Measurements from ENCODE around the gene SLC16A10. TPM values are rescaled to one million over a fixed set of nuclear protein-coding genes. Genes with fewer than 3 reads are reported as not detected.
"Not testable (repeated sequence)": the region's sequence is repeated elsewhere in the genome, so short reads cannot be mapped to it uniquely, and the experiment has no call there.

The SLC16A10 gene
- total RNA-seq, 5 donors from 2014 or later (not counting 1 experiment from before 2014, with no cell fraction given): 10.2 to 16.5 (median 14.3) TPM

DNA sequence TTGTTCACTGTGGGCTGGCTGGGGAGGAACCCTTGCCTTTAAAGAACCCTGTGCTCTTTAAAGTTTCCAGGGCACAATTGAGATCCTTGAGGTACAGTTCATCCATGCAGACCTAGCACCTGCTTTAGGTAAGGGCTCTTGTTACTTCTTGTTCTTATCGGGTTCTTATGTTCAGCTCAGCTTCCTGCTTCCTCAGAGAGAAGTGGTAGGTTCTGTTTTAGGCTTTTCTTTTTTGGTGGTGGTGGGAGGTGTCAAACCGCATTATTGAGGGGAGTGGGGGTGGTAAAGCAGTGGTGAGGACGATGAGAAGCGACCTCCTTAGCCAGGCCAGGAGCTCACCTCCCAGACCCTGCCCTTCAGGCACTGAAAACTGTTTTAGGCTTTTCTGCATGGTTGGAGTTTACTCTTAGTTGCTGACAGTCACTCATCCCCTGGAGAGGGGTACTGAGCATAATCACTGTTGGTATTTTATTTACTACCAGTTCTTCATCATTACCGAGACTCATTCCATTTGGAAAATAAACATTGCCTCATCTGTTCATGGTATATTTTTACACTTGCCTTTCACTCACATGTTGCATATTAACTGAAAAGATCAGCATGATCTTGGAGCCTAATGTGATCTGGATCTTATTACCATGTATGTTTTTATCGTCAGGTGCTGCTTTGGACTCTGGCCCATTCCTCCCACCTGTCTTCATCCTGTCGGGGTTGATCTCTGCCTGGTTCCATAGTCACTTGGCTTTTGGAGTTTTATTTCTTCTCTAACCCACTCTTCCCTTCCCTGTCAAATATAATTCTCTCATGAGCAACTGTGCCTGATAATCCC is 35.4 kb downstream of the SLC16A10 start:
- CTCF ChIA-PET: no interaction called here

DNA sequence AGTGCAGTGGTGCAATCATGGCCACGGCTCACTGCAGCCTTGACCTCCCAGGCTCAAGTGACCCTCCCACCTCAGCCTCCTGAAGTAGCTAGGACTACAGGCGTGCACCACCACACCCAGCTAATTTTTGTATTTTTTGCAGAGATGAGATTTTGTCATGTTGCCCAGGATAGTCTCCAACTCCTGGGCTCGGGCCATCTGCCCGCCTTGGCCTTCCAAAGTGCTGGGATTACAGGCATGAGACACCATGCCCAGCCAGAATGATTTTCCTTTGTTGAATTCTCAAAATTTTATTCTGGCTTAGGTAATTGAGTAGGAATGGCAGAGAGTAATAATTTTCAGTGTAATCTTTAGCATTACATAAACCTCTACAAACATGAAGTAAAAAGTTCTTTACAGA is 37.1 kb downstream of the SLC16A10 start:
- Mint-ChIP-seq H3K4me3 (no peak overlapping the region), H3K4me1 (peaks cover 16 to 23% (median 21%) of the 10 kb centered on the region in 3 donors), H3K27ac (no peak overlapping the region), H3K27me3 (no peaks in the 10 kb centered on the region), H3K9me3 (no peaks in the 10 kb centered on the region), H3K36me3 (no peaks in the 10 kb centered on the region)
- DNase-seq (no peak), ATAC-seq (replicated peaks in 1 of 4) (no peak)
- peaks cover 4 to 12% of the 10 kb centered on the region in 2 experiments for H3K4me1 ChIP-seq (ENCODE audit: control insufficient read depth in 1 of 2, extremely low read depth in 1 of 2, insufficient read depth in 2 of 2, low read length in 2 of 2)
- no peak overlapping the region for H3K4me3 ChIP-seq (ENCODE audit: control insufficient read depth in 1 of 2, extremely low read depth in 1 of 2, low read length in 1 of 2)
- no peaks in the 10 kb centered on the region for H3K36me3 ChIP-seq (ENCODE audit: control insufficient read depth in 2 of 2, extremely low read depth in 1 of 2, insufficient read depth in 1 of 2, low read length in 1 of 2)
- H3K9me3 ChIP-seq: no peaks in the 10 kb centered on the region
- H3K27me3 ChIP-seq (replicated peaks in 1 of 2; ENCODE audit: control insufficient read depth in 2 of 2, extremely low read depth in 1 of 2, insufficient read depth in 2 of 2, low read length in 1 of 2): no peaks in the 10 kb centered on the region
- CTCF ChIA-PET: no interaction called here
- no CpG with 5 or more reads among the region's 4 CpGs for WGBS (ENCODE audit: insufficient coverage)
- no peak overlapping the region for H3K27ac ChIP-seq (ENCODE audit: low read length)
- POLR2A ChIA-PET: interaction anchor here in 1 of 2 donors (0.5 kb wide), 1 partner anchor 75 kb away, joined by 4 read pairs; no protein-coding TSS in a partner anchor

More for the DNA sequence above, 35.4 kb downstream of the SLC16A10 start:
- H3K9me3 Mint-ChIP-seq: no peaks in the 10 kb centered on the region
- H3K4me1 Mint-ChIP-seq: peaks cover 16 to 23% (median 21%) of the 10 kb centered on the region in 3 donors
- H3K4me3 ChIP-seq (ENCODE audit: control insufficient read depth in 1 of 2, extremely low read depth in 1 of 2, low read length in 1 of 2): no peak overlapping the region
- peaks cover 2% of the 10 kb centered on the region for H3K36me3 Mint-ChIP-seq
- H3K36me3 ChIP-seq (ENCODE audit: control insufficient read depth in 2 of 2, extremely low read depth in 1 of 2, insufficient read depth in 1 of 2, low read length in 1 of 2): no peaks in the 10 kb centered on the region
- DNase-seq (peak in 1 of 35 experiments; percentile 19), ATAC-seq (replicated peaks in 1 of 4) (peak; percentile 45 to 78 (median 66))
- peak overlapping the region; percentile 73 to 87 for H3K27ac Mint-ChIP-seq
- no peaks in the 10 kb centered on the region for H3K9me3 ChIP-seq
- no peaks in the 10 kb centered on the region for H3K27me3 Mint-ChIP-seq
- POLR2A ChIA-PET: no interaction called here
- peak overlapping the region; percentile 32 for H3K27ac ChIP-seq (ENCODE audit: low read length)
- peak overlapping the region in 1 of 3 donors; percentile 22 for H3K4me3 Mint-ChIP-seq
- no peaks in the 10 kb centered on the region for H3K27me3 ChIP-seq (replicated peaks in 1 of 2; ENCODE audit: control insufficient read depth in 2 of 2, extremely low read depth in 1 of 2, insufficient read depth in 2 of 2, low read length in 1 of 2)
- H3K4me1 ChIP-seq (ENCODE audit: control insufficient read depth in 1 of 2, extremely low read depth in 1 of 2, insufficient read depth in 2 of 2, low read length in 2 of 2): peaks cover 4 to 12% of the 10 kb centered on the region in 2 experiments
- 75% methylated on average over 2 of the region's 7 CpGs for WGBS (ENCODE audit: insufficient coverage)

DNA sequence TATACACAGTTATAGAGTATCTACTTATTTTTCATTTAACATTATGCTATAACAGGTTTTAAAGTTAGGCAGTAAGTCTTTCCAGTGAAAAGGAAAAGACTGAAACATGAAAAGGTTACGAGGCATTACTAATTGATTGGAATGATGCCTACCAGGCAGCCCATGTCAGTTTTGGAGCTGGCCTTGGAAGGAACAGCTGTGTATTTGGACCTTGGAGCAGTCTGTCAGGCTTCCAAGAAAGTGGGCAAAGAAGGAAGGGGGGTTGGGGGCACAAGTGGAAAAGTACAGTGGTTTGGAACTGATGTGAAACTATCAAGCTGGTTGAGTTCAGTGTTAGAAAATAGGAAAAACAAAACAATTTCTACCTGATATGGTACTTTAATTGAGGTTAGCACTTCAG is 41.7 kb downstream of the SLC16A10 start:
- Mint-ChIP-seq H3K4me3 (no peak overlapping the region), H3K27ac (no peak overlapping the region), H3K4me1 (peaks cover 0 to 2% (median 0%) of the 10 kb centered on the region in 3 donors), H3K9me3 (no peaks in the 10 kb centered on the region), H3K27me3 (no peaks in the 10 kb centered on the region), H3K36me3 (no peaks in the 10 kb centered on the region)
- H3K9me3 ChIP-seq: no peaks in the 10 kb centered on the region
- no peaks in the 10 kb centered on the region for H3K27me3 ChIP-seq (replicated peaks in 1 of 2; ENCODE audit: control insufficient read depth in 2 of 2, extremely low read depth in 1 of 2, insufficient read depth in 2 of 2, low read length in 1 of 2)
- 100% methylated on average over 1 of the region's 1 CpG for WGBS (ENCODE audit: insufficient coverage)
- peaks cover 0 to 3% of the 10 kb centered on the region in 2 donors for H3K36me3 ChIP-seq (ENCODE audit: control insufficient read depth in 2 of 2, extremely low read depth in 1 of 2, insufficient read depth in 1 of 2, low read length in 1 of 2)
- no peak overlapping the region for H3K4me3 ChIP-seq (ENCODE audit: control insufficient read depth in 1 of 2, extremely low read depth in 1 of 2, low read length in 1 of 2)
- H3K4me1 ChIP-seq (ENCODE audit: control insufficient read depth in 1 of 2, extremely low read depth in 1 of 2, insufficient read depth in 2 of 2, low read length in 2 of 2): no peaks in the 10 kb centered on the region
- H3K27ac ChIP-seq (ENCODE audit: low read length): no peak overlapping the region
- ATAC-seq (replicated peaks in 1 of 4) (no peak), DNase-seq (no peak)
- ChIA-PET CTCF (no interaction called here), POLR2A (no interaction called here)

DNA sequence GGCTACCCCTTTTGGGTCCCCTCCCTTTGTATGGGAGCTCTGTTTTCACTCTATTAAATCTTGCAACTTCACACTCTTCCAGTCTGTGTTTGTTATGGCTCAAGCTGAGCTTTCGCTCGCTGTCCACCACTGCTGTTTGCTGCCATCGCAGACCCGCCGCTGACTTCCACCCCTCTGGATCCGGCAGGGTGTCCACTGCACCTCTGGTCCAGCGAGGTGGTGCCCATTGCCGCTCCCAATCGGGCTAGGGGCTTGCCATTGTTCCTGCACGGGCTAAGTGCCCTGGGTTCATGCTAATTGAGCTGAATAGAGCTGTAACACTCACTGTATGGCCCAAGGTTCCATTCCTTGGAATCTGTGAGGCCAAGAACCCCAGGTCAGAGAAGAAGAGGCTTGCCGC is 43.7 kb downstream of the SLC16A10 start:
- H3K9me3 Mint-ChIP-seq; H3K4me3 ChIP-seq (ENCODE audit: control insufficient read depth in 1 of 2, extremely low read depth in 1 of 2, low read length in 1 of 2); POLR2A ChIA-PET; CTCF ChIA-PET; H3K27me3 Mint-ChIP-seq; ATAC-seq (replicated peaks in 1 of 4); H3K36me3 Mint-ChIP-seq; H3K27me3 ChIP-seq (replicated peaks in 1 of 2; ENCODE audit: control insufficient read depth in 2 of 2, extremely low read depth in 1 of 2, insufficient read depth in 2 of 2, low read length in 1 of 2); H3K36me3 ChIP-seq (ENCODE audit: control insufficient read depth in 2 of 2, extremely low read depth in 1 of 2, insufficient read depth in 1 of 2, low read length in 1 of 2); H3K27ac ChIP-seq (ENCODE audit: low read length); H3K4me3 Mint-ChIP-seq; DNase-seq; H3K4me1 Mint-ChIP-seq; H3K9me3 ChIP-seq; H3K27ac Mint-ChIP-seq; H3K4me1 ChIP-seq (ENCODE audit: control insufficient read depth in 1 of 2, extremely low read depth in 1 of 2, insufficient read depth in 2 of 2, low read length in 2 of 2): not testable (repeated sequence)
- WGBS (ENCODE audit: insufficient coverage): 95% methylated on average over 11 of the region's 11 CpGs

DNA sequence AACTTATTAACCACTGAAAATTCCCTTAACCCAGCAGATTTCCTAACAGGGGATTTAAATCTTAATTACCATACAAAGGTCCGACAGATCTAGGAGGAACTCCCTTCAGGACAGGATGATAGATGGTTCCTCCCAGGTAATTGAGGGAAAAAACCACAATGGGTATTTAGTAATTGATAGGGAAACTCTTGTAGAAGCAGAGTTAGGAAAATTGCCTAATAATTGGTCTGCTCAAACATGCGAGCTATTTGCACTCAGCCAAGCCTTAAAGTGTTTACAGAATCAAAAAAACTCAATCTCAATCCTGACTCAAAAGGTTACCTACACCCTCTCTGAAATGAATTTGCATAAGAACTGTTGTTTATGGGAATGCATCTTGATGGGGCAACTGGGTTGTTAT is 45.4 kb downstream of the SLC16A10 start:
- DNase-seq; CTCF ChIA-PET; H3K4me1 Mint-ChIP-seq; H3K4me1 ChIP-seq (ENCODE audit: control insufficient read depth in 1 of 2, extremely low read depth in 1 of 2, insufficient read depth in 2 of 2, low read length in 2 of 2); H3K4me3 Mint-ChIP-seq; H3K9me3 ChIP-seq; POLR2A ChIA-PET; ATAC-seq (replicated peaks in 1 of 4); H3K27ac ChIP-seq (ENCODE audit: low read length); H3K36me3 Mint-ChIP-seq; H3K27ac Mint-ChIP-seq; H3K9me3 Mint-ChIP-seq; H3K27me3 ChIP-seq (replicated peaks in 1 of 2; ENCODE audit: control insufficient read depth in 2 of 2, extremely low read depth in 1 of 2, insufficient read depth in 2 of 2, low read length in 1 of 2); H3K36me3 ChIP-seq (ENCODE audit: control insufficient read depth in 2 of 2, extremely low read depth in 1 of 2, insufficient read depth in 1 of 2, low read length in 1 of 2); H3K27me3 Mint-ChIP-seq; H3K4me3 ChIP-seq (ENCODE audit: control insufficient read depth in 1 of 2, extremely low read depth in 1 of 2, low read length in 1 of 2): not testable (repeated sequence)
- WGBS (ENCODE audit: insufficient coverage): no CpG with 5 or more reads among the region's 2 CpGs

DNA sequence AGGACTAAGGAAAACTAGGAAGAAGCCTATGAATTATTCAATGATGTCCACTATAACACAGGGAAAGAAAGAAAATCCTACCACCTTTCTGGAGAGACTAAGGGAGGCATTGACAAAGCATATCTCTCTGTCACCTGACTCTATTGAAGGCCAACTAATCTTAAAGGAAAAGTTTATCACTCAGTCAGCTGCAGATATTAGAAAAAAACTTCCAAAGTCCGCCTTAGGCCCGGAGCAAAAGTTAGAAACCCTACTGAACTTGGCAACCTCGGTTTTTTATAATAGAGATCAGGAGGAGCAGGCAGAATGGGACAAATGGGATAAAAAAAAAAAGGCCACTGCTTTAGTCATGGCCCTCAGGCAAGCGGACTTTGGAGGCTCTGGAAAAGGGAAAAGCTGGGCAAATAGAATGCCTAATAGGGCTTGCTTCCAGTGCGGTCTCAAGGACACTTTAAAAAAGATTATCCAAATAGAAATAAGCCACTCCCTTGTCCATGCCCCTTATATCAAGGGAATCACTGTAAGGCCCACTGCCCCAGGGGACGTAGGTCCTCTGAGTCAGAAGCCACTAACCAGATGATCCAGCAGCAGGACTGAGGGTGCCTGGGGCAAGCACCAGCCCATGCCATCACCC is 47.0 kb downstream of the SLC16A10 start:
- H3K36me3 ChIP-seq (ENCODE audit: control insufficient read depth in 2 of 2, extremely low read depth in 1 of 2, insufficient read depth in 1 of 2, low read length in 1 of 2); H3K27me3 Mint-ChIP-seq; H3K4me3 Mint-ChIP-seq; ATAC-seq (replicated peaks in 1 of 4); POLR2A ChIA-PET; H3K27ac Mint-ChIP-seq; H3K9me3 ChIP-seq; H3K27me3 ChIP-seq (replicated peaks in 1 of 2; ENCODE audit: control insufficient read depth in 2 of 2, extremely low read depth in 1 of 2, insufficient read depth in 2 of 2, low read length in 1 of 2); DNase-seq; H3K4me1 Mint-ChIP-seq; H3K27ac ChIP-seq (ENCODE audit: low read length); H3K36me3 Mint-ChIP-seq; H3K9me3 Mint-ChIP-seq; H3K4me3 ChIP-seq (ENCODE audit: control insufficient read depth in 1 of 2, extremely low read depth in 1 of 2, low read length in 1 of 2); CTCF ChIA-PET; H3K4me1 ChIP-seq (ENCODE audit: control insufficient read depth in 1 of 2, extremely low read depth in 1 of 2, insufficient read depth in 2 of 2, low read length in 2 of 2): not testable (repeated sequence)
- WGBS (ENCODE audit: insufficient coverage): 77% methylated on average over 3 of the region's 6 CpGs

All from T-cell (primary cell).